Measurements from ENCODE around the gene TRMU.

The TRMU gene

DNA sequence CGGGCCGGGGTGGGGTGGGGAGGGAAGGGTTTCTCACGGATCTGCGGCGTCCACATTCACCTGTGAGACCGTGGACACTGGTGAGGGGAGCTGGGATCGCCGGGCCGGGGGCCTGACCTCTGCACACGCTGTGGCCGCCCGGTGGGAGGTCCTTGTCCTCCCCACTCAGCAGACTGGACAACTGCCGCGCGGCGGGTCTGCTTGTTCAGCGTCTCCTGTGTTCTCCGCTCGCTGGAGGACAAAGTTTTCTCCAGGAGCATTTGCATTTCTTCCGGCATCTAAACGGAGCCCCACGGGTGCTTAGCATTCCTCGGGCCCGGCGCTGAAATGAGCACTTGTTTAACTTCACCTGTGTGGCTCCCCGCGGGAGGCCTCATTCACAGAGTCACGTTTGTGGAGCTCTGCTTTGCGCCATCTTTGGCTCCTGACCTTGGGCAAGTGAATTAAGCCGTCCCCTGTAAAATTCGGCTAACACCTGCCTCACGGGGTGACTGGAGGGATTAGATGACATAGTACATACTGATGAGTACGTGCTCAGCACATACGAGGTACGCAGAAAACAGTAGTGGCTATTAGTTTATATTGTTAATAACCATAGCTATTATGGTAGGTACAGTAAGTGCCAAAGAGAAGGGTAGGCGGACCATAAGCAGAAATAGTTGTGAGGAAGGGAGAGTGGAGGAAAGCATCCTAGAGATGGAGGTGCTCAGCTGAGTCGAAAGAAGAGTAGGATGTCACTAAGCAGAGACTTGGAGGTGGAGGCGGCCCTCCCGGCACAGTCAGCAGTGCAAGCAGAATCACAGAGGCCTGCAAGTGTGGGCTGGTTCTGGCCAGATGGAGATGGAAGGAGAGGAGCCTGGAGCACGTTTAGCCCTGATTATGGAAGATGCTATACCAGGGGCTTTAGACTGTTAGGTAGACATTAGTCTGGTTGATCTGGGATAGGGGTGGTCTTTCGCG lies 885 bp downstream of the TRMU start:
- no peak for DNase-seq (ENCODE audit: low read depth in 2 of 2)

DNA sequence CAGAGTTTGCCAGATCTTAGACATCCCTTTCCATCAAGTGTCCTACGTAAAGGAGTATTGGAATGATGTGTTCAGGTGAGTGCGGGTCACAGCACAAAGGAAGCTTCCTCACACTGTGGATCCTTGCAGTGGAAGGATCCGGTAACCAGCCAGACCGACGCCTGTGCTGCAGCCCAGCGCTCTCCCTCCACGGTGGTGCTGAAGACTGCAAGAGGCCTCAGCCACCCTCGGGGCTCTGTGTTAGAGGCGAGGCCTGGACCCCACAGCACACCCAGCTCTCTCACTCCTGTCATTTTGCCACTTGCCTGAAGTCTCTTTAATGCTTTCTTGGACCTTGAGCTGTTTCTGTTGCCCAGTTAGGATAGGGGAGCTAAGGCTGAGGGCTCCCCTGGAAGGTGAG lies 2.4 kb downstream of the TRMU start:
- no peak for DNase-seq (ENCODE audit: low read depth in 2 of 2)

DNA sequence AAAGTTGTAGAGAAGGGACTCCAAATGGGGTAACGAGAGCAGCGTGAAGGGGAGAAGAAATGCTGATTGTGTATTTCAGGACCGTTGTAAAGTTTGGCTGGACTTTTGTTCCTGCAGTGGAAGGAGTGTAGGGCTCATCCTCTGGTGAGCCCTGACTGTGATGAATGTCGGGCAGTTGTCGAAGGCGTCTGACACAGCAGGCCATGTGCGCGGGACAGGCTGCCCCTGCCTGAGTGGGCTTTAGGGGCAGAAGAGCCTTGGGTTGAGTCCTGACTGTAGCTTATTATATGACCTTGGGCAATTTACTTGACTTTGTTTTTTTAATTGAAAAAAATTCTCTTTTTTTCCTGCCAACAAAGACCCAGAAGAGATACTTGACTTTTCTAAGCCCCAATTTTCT lies 3.1 kb downstream of the TRMU start:
- DNase-seq (ENCODE audit: low read depth in 2 of 2) = no peak

DNA sequence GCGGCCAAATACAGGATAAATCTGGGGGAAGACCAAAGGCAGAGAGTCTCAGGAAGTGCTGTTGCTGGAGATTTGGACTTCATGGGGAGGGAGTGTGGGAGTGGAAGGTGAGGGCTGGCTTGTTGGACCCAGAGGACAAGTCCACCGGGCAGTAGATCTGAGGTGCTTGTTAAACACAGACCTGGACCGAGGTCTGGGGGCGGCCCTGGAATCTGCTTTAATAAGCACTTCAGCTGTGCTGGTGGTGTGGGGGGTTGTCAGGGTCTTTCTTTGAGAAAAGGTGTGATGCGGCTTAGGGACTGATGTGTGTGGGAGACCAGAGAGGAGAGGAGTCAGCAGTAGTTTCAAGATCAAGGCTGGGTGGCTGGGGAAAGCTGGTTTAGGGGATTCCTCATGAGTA lies 4.4 kb downstream of the TRMU start:
- DNase-seq (ENCODE audit: low read depth in 2 of 2) = no peak

DNA sequence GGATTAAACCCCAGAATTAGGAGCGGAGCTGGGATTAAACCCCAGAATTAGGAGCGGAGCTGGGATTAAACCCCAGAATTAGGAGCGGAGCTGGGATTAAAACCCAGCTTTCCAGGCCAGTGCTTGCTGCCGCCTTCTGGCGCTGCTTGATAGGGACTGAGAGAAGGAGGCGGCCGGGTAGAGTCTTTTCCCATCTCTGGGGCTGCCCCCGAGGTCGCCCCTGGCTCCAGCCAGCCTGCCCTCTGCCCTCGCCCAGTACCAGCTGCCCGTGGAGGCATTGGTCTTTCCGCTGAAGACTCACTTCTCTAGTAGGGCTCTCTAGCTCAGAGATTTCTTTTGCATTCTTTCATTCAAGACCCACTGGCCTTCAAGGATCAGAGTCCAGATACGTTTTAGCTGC lies 5.2 kb downstream of the TRMU start:
- no peak for DNase-seq (ENCODE audit: low read depth in 2 of 2)

DNA sequence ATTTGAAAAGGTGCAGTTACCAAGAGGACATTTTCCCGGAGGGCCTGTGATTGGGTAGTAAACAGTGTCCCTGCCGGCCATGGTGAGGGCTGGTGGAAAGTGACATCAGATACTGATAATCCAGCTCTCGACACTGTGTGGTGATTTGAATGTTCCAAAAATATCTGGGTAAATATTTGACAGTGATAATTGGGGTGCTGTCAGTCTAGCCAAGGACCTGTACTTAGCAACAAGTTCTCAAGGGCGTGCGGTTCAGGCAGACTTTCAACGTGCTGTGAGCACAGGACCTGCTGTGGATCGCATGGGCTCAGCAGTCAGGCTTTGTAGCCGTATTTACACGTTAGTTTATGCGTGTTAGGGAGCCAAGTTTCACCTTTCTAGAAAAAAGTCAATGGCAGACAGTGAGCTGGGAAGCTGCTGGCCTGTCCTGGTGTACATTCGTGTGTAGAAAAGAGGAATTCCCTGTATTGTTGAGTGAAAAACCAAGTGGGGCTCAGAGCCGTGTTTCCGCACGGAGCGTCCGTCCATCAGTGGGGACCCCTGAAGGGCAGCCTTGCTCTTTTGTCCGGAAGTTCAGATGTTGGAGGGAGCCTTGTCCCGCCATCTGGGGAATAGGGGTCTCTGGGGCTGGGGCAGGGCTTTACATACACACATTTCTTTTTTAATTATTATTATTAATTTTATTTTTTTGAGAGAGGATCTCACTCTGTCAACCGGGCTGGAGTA lies 11.3 kb downstream of the TRMU start:
- DNase-seq (ENCODE audit: low read depth in 2 of 2) = no peak

DNA sequence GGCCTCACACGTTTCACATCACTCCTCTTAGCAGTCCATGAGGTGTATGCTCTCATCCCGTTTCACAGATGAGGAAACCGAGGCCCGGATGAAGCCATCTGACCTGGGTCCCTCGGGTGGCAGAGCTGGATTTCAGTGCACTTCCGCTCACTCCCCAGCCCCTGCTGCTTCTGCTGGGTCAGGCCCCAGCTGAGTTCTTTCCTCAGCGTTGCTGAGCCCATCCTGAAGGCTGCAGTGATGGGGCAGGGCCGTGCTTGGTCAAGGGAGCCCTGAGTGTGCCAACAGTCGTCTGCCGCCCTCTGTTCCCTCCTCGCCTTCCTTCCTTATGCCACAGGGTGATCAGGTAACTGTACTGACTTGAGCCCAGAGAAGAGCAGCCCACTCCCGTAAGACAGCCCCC lies 12.1 kb downstream of the TRMU start:
- DNase-seq (ENCODE audit: low read depth in 2 of 2) = no peak

DNA sequence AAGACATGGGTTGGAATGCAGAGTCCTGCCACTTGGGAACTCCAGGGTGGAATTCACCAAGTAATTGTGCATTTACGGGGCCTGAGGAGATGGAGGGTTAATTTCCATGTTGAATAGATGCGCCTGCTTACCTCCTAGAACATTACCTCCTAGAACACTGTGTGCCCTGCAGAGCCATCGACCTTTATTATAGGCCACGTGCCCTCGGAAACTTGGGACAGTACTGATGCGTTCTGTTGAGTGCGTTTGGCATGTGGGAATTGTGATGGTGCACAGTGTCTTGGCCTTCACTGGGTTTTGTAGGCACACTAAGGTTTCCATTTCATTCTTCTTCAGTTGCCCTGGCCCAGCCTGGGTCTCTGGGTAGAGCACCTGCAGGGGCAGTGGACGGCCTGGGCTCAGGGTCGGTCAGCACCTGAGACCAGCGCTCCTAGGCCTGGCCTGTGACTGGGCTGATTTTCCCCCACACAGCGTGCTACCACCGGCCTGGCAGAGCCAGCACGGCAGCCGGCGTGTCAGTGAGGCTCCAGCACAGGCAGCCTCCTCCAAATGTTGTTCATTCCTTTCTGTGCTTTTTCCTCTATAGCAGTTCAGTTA lies 12.7 kb downstream of the TRMU start:
- DNase-seq (ENCODE audit: low read depth in 2 of 2) = no peak

DNA sequence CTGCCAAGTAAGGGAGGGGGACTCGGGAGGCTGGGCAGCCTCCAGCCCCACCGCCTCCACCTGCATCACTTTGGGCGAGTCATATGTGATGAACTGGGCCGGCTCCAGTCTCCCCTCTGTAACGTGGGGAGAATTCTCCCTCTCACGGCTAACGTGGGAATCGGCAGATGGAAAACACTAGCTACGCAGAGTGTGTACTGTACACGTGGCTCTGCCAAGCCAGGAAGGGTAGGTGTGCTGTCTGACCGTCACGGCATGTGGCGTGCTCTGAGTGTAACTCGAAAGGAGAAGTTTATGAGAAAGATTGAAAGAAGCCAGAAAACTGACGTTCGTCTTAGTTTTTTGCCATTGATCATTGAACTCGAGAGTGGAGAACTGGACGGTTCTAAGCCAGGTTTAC lies 13.7 kb downstream of the TRMU start:
- no peak for DNase-seq (ENCODE audit: low read depth in 2 of 2)

DNA sequence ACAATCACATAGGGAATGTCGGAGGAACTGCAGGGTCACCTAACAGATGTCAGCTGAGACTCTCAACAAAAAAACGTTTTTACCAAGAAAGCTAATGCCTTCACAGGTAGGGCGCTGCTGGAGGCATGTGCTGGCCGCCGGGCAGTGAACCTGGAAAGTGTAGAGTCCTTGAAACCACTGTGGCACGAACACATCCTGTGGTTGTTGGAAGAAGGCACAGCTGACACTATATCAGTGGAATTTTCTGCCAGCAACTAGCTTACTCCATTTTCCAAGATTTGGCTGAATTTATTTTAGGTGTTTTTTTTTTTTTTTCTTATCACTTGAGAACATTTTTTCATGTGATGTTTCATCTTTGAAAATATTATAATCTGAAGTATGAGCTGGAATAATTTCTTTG lies 14.2 kb downstream of the TRMU start:
- no peak for DNase-seq (ENCODE audit: low read depth in 2 of 2)

DNA sequence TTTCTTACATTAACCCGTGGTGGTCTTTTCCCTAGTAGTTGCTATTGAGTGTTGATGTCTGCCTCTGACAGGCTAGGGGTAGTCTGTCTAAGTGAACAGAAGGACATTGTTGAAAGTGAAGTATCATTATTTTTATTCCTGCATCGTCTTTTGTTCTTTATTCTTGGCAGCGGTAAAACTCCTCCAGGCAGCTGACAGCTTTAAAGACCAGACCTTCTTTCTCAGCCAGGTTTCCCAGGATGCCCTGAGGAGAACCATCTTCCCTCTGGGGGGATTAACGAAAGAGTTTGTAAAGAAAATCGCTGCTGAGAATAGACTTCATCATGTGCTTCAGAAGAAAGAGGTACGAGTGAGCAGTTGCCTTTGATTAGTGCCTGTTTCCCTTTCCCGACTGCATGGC lies 14.6 kb downstream of the TRMU start:
- DNase-seq (ENCODE audit: low read depth in 2 of 2) = no peak

DNA sequence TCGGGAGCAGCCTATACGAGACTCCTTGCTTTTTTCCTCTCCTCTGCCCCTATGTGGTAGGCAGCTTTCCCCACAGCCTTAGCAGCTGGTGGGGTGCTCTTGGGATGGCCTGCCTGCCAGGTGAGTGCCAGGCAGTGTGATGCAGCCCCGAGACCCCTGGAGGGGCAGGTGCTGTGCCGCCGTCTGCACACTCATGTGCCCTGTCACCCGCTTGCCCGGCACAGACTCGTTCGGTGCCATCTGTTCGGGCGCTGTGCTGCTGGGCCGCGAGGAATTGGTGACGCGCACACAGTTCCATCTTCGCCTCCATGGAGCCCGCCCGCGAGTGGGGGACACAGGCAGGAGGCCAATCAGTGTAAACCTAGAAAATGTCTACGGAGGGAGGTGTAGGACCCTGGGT lies 15.1 kb downstream of the TRMU start:
- DNase-seq (ENCODE audit: low read depth in 2 of 2) = no peak

DNA sequence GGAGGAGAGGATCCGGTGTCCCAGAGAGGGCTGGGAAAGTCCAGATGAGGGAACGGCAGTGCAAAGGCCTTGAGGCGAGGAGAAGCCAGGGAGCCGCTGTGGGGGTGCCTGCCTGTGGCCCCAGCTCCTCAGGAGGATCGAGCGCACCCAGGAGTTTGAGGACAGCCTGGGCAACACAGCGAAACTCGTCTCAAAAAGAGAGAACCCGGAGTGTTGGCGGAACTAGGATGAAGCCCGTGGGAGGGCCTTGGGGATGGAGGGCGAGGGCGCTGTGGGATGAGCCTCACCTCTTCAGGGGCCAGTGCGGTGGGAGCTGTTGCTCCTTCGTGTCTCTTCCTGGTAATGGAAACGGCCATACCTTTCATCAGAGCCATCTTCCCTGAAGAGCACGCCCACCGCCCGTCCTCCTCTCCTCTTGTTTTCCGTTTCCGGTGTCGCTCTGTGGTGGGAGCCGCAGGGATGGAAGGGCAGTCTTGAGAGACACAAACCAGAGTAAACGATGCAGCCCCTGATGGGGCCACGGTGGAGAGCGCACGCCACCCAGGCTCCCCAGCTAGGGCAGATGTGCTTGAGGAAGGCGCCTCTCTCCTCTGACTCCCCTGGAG lies 15.7 kb downstream of the TRMU start:
- DNase-seq (ENCODE audit: low read depth in 2 of 2) = no peak

DNA sequence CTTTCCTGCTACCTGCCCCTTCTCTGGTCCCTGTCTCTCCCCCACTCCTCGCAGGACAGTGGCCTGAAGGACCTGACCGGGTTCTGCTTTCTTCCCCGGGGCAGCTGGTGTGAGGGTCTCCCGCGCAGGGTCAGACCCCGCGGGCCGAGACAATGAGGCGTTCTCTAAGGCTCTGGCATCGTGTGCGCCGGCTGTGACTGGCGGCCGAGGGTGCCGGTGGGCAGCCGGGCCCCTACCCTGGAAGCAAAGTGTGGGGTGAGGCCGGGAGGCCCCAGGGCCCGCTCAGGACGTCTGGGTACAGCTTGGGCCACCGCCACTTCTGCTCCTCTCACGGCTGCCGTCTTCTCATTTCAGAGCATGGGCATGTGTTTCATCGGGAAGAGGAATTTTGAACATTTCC lies 16.3 kb downstream of the TRMU start:
- DNase-seq (ENCODE audit: low read depth in 2 of 2) = no peak

DNA sequence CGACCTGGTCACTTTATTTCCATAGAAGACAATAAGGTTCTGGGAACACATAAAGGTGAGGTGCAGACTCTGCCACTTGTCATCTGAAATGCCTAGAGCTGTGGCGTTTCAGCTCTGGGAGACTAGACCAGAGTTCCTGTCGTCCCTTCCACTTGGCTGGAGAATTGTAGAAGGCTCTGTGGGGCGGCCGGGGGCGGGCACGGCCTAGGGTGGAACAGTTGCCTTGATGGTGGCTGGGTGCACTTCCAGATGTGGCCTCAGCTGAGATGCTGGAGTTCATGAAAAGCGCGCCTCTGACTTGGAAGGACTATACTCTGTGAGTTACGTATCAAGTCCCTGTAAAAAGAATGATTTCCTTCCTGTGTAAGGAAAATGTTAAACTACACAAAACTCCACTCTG lies 16.8 kb downstream of the TRMU start:
- DNase-seq (ENCODE audit: low read depth in 2 of 2) = no peak

DNA sequence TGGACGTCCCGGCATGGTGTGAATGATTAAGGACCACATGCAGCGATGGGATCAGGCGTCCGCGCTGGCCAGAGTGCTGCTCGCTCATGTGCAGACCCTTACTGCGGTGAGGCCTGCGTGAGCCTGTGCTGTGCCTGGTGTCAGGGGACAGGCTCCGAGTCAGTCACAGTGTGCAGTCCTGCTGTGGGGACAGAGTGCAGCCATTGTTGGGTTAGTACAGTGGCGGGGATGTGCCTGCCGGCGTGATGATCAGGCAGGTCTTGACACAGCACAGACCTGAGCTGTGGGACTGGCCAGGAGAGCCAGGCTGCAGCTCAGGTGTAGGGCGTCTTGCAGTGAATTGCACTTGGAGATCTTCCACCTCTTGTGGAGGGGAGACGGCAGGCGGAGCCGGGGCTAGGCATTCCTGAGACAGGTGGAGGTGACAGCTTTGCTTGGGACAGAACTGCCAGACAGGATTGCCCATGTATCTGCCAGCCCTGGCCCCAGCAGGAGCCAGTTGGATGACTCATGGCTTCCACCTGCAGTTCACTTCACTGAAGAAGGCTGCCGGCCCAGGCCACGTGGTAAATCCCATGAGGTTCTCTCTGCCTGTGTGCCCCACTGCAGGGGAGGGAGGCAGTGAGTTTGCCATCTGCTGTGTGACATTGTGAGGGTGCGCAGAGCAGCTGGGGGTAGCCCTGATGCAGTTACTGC lies 17.3 kb downstream of the TRMU start:
- DNase-seq (ENCODE audit: low read depth in 2 of 2) = no peak

DNA sequence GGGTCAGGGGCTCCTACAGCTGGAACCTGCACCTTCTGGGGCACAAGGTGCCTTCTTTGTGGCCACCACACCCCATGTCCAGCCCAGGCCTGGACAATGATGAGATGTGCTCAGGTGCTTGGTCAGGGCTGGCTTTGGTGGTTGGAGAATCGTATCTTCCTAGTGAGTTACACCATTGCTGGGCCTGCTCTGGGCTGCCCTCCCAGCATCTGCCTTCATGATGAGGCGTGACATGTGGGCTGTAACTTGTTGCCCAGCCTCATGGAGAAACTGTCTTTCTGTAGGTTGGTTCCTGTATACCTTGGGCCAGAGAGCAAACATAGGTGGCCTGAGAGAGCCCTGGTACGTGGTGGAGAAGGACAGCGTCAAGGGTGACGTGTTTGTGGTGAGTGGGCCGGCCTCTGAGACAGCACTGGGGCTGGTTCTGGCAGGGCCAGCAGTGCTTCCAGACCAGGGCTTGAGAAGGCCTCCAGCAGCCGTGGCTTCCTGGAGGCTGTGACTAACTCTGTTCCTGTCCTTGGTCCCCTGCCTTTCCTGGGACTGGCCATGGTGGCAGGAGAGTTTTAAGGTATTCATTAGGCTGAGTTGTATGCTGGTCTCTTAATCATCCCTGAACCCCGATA lies 18.1 kb downstream of the TRMU start:
- no peak for DNase-seq (ENCODE audit: low read depth in 2 of 2)

DNA sequence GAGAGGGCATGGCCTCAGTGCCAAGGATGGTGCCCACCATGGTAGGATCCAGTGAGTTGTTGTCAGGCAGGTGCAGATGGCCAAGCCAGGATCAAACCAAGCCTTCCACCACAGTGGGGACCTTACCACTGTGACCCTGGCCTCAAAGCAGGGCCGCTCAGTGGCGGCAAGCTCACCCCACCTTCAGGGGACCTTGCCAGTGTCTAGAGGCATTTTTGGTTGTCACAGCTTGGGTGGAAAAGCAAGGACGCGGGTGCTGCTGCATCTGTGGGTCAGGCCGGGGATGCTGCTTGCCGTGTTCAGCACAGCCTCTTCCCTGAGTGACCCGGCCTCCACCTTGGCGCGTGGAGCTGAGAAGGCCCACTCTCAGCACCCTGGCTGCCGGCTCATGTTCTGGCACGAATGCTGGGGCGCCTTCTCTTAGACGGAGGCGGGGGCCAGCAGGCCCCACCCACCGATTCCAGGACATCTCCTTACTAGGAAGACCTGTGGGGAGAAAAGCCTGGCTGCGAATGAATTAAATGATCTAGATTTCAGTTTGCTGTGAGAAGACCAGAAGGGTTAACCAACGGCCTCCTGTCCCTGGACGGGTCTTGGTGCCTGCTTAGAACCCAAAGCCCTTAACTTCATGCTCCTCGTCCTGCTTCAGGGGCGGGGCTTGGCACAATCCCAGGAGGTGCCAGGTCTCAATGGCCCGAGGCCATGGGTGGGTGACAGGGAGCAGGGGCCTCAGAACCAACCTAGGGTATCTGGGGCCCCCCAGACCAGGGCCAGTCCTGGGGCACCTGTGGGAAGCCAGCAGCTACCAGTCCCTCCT lies 18.9 kb downstream of the TRMU start:
- DNase-seq (ENCODE audit: low read depth in 2 of 2) = no peak

DNA sequence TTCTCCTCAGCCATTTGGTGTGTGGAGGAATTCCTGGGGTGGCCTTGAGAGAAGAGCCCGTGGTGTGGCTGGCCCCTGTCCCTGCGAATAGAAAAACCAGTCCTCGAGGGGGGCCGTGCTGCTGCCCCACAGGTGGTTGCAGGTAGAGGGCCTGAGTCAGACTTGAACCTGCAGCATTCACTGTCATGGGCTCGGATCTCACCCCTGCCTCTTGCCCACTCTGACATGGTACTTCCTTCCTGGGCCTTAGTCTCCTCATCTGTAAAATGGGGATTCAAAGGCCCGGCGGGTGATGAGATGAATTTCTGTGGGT lies 19.4 kb downstream of the TRMU start:
- no peak for DNase-seq (ENCODE audit: low read depth in 2 of 2)

DNA sequence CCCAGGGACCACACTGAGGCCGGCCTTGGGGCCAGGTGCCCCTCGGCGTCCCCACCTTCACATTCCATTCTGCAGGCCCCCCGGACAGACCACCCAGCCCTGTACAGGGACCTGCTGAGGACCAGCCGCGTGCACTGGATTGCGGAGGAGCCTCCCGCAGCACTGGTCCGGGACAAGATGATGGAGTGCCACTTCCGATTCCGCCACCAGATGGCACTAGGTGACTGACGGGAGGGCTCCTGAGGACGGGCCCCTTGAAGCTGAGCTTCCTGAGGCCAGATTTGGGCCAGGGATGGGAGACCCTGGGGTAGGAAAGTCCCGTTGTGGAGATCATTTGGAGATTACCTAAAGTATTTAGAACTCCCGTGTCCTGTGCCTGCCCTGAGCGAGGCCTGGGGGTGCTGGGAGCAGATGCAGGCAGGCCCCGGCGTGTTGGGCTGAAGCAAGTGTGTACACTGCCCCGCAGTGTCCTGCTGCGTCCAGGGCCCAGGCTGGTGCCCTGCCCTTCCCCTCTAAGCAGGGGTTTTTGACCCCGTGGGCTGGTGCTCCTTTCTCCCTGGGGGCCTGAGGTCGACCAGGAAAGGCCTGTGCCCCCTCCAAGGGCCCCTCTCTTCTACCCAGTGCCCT lies 20.0 kb downstream of the TRMU start:
- peak; percentile 39 to 40 for DNase-seq (ENCODE audit: low read depth in 2 of 2)
